Femur (tissue), 1 donor: ENCODE measurements around the gene CARD19.
A peak's percentile ranks its signal among the peaks of the same experiment; 100 is the strongest.
"Not testable (repeated sequence)": the region's sequence is repeated elsewhere in the genome, so short reads cannot be mapped to it uniquely, and the experiment has no call there.

Experiments
- DNase-seq: peaks from one replicate; pipeline ENCODE4 v3.0.0-alpha.2; 2017

Gene CARD19

DNA sequence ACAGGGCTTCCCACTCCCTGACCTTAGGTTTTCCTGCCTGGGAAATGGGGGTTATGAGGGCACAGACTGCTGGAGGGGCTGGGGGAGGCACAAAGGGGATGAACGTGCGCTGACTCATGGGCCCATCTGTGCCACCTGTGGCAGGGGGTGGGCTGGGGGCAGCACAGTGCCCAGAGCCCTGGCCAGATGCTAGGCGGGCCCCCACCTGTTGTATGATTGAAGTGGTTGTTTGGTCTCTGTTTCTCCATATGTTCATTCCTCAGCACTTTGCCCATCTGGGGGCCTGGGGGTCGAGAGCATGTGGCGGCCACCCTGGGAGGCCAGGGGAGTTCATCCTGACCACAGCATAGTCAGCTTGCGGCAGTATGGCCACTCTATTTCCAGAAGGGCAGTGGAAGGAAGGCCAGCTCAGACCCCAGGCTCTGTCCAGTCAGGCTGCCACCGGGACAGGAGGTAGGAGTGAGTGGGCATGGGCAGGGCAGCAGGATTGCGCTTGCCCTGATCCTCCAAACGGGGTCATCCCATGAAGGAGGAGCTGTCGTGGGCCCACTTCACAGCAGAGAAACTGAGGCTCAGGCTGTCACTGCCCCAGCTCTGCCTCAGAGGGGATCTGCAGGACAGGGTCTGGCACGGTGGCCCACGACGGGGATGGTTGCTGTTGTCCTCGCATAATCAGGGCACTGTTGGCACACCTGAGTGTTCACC is 38.9 kb downstream of the CARD19 start:
- no peak for DNase-seq

DNA sequence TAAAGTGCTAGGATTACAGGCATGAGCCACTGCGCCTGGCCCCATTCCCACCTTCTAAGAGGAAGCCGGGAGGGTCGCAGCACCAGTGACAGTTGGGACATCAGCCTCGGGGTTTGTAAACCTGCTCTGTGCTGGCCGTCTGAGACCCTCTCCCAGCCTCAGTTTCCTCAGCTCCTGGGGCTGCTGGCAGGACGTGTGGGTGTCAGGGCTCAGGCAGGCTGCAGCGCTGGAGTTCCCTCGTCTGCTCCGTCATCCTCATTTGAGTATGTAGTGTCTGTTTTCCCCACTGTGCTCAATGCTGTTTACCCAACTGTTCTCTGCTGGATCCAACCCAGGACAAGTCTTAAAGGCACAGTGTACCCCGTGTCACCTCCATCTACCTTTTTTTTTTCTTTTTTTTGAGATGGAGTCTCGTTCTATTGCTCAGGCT is 40.0 kb downstream of the CARD19 start:
- DNase-seq, result peak; percentile 32

DNA sequence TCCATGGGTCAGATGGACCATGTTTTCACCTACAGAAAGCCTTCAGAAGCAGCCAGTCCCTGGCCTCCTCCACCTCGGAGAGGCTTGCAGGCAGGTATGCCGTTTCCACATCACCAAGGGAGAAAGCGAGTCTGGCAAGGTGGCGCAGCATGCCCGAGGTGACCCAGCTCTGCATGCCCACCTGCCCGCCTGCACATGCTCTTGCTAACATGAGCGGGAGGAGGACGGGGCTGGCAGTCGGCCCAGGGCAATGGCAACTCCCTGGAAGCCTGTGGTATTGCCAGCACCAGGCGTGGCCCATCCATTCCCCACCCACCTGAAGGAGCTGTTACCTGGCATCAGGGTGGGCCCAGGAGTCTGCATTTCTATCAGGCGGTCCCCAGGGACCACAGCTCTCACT is 41.3 kb downstream of the CARD19 start:
- DNase-seq, result peak; percentile 20

DNA sequence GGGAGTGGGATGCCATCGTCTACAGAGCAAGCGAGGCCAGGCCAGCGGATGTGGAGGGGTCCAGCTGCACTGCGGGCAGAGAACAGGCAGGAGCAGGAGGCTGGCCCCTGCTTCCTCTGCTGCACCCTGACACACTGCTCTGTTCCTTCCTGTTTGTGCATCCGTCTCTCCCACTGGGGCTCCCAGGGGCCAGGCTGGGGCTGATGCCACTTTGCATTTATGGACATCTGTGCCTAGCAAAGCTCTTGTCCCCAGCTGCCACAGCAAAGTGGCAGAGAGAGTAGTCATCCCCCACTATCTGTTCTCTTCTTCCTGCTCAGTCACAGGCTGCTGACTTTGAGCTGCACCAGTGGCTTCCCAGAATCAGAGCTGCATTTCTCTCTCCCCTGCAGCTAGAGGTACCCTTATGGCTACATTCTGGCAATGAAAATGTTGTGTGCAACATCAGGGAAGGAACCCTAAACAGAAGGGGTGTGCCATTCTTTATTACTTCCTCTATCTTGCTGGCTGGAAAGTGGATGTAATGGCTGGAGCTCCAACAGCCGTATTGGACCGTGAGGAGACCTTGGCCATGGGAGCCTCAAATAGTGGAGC is 42.3 kb downstream of the CARD19 start:
- peak; percentile 64 for DNase-seq

DNA sequence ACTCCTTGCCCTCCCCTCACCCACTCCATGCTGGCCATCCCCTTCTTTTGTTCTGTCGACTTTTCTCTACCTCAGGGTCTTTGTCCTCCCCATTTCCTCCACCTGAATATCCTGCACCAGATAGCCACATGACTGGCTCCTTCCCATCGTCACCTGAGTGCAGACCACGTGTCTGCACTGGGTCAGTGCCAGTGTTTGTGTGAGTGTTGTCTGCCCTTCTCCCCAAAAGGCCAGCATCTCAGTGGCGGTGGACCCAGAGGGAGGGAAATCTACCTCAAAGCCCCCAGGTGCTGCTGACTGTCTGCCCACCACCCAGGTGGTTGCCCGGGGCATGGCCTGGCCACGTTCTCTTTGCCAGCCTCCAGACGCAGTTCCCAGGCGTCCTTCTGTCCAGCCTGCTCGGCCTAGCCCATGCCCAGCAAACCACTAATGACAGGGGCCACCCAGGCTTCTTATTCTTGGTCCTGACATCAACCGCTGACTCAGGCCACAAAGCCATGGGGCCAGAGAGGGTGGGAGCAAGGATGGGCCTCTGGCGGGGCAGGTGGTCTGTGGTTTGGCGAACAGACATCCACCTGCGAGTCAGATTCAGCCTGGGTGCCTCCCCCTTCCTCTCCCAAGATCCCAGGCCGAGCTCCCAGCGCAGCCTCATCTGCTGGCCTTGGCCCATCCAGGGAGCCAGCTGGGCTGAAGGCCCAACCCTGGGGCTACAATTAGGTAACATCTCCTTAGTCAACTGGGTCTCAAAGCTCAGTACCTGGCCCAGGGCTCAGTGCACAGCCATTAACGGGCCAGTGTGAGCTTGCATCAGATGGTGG is 43.6 kb downstream of the CARD19 start:
- peak; percentile 75 for DNase-seq

DNA sequence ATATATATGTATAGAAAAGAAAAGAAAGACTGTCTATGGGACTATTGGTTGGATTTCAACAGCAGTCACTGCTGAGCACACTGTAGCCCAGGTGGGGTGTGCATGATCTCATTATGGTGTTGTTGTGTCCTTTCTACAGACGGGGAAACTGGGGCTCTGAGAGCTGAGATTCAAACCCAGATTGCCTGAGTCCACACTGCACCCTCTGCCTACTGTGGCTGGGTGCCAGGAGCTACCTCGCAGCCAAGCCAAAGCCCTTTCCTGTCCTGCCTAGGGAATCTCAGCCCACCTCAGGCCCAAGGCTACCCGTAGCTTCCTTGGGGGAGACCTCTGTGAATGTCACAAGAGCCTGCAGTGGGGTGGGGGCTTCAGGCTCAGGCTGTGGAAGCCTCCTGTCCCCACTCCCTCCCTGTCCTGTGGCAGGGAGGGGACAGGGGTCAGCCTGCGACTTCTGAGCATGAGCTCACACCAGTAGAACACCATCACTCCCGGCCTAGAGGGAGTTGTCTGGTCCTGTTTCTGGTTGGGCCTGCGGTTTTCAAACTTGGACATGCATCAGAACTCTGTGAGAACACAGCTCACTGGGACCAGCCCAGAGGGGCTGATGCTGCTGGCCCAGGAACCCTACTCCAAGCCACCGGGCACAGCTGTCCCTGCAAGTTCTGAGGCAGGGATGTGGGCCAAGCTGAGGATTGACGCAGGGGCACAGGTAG is 45.9 kb downstream of the CARD19 start:
- peak; percentile 27 for DNase-seq

DNA sequence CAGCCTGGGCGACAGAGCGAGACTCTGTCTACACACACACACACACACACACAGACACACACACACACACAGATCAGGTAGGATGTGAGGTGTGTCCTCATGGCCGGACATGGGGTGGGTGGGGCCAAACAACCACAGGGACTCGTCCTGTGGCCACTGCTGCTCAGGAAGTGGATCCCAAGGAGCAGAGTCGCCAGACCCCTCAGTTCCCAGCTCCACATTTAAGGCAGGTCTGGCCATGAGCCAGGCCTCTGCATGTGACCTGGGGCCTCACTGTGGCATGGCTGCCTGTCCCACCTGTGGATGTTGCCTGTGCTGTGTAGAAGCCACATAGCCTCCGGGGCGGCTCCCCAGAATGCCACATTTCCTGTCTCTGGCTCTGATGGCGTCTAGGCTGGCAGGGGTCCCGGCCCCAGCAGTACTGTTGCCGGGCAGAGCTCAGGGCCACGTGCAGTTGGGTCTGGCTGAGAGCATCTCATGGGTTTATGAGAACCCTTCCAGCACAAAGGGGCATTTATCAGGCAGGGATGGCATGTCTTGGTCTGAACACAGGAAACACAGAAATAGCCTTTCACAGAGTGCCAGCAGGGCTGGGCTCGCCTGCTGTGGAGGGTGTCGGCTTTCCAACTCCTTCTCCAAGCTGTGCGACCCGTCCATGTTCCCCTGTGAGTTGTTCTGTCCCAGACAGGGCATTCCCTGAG is 48.0 kb downstream of the CARD19 start:
- peak; percentile 89 for DNase-seq

DNA sequence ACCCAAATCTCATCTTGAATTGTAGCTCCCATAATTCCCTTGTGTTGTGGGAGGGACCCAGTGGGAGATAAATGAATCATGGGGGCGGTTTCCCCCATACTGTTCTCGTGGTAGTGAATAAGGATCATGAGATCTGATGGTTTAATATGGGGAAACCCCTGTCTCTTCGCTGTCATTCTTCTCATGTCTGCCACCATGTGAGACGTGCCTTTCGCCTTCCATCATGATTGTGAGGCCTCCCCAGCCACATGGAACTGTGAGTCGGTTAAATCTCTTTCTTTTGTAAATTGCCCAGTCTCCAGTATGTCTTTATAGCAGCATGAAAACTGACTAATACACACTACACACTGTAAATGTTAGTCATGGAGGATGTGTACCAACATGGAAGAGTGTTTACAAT is 50.7 kb downstream of the CARD19 start:
- DNase-seq, result not testable (repeated sequence)

DNA sequence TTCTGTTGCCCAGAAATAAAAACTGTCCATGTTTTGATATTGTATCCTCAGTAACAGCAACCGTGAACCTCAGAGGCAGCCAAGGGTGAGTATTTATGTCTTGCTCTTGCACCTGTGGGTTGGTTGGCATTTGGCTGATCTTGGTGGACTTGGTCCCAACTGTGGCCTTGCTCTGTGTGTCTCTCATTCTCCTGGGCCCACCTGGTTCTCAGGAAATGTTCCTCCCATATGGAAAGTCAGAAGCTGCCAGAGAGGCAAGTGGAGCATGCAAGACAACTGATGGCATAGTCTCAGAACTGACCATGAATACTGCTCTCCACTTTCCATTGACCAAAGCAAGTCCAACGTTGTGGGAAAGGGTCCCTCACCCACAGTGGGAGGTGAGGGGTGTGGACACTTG is 51.6 kb downstream of the CARD19 start:
- DNase-seq, result no peak

DNA sequence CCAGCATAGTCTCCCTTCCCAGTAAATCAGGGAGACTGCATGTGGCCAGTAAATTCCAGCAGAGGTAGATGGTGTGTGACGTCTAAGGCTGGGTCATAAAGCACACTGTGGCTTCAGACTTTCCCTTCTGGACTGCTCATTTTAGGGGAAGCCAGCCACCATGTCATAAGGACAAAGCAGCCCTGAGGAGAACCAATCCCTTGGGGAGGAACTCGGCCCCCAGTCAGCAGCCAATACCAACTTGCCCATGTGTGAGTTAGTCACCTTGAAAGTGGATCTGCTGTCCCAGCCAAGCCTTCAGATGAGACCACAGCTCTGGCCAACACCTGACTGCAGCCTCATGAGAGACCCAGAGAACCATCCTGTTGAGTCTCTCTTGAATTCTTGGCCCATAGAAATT is 52.7 kb downstream of the CARD19 start:
- no peak for DNase-seq

DNA sequence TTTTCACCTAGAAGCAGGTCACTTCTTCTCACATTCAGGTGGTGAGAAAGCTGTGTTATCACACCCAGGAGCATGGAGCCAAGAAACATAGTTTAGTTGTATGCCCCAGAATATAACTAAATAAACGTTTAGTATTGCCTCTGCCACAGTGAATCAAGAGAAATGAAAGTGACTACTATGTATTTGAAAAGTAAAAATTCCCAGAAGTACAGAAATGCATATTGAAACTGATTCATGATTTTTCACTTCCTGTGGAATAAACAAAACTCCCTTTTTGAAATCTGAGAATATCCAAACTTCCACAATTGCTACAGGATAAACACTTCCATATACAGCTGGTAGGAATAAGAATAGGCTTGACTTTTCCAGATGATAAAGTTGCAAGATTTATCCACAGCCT is 53.3 kb downstream of the CARD19 start:
- DNase-seq, result no peak

DNA sequence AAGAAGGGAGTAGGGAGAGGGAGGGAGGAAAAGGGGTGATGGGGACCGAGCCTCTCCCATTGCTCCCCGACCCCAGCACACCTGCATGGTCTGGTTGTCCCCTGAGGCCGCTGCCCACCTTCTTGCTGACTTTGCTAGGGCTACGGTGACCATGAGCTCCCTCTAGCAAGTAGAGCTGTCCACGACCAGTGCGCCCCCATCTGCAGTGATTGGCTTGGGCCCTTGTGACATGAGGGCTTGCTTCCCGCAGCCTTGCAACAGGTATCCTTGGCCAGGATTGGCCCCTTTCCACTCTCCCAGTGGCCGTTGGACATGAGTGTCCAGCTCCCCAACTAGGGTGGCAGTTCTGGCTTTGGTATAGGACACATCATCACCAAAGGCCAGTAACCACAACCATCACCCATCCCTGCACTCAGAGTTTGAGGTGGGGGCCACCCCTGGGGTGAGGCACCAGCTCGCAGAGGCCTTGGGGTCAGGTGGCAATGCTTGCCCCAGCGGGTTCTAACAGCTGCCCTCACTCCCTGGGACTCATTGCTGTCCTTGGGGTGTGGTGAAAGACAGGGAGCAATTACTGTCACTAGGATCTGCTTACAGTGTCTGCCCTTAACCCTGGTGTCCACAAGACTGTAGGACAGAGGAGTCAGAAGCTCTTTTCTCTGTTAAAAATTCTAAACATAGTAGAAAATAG is 55.2 kb downstream of the CARD19 start:
- no peak for DNase-seq

DNA sequence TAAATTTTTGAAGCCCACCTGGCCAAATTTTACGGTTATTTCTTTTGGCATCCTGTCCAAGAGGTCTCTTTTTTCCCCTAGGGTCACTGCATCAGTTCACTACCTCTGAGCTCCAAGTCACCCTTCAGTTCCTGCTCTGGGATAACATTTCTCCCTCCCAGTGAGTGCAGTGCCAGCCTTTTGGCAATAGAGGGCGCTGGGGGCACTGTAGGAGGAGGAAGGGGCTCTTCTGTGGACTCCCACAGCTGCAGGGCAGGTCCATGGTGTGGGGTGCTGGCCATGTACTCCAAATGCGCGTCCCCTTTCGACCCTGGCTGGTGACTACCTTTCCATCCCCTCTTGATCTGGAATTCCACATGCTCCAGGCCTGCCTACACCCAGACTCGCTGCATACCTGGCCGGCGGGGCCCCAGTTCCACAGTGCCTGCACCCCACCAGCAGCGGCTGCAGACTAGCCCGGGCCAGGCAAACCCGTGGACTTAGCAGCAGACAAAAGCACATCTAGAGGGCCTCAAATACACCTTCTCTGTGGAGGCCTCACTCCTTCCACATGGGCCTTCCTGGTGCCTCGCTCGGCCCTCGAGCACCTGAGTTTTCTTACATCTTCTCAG is 58.4 kb downstream of the CARD19 start:
- DNase-seq, result peak; percentile 26

DNA sequence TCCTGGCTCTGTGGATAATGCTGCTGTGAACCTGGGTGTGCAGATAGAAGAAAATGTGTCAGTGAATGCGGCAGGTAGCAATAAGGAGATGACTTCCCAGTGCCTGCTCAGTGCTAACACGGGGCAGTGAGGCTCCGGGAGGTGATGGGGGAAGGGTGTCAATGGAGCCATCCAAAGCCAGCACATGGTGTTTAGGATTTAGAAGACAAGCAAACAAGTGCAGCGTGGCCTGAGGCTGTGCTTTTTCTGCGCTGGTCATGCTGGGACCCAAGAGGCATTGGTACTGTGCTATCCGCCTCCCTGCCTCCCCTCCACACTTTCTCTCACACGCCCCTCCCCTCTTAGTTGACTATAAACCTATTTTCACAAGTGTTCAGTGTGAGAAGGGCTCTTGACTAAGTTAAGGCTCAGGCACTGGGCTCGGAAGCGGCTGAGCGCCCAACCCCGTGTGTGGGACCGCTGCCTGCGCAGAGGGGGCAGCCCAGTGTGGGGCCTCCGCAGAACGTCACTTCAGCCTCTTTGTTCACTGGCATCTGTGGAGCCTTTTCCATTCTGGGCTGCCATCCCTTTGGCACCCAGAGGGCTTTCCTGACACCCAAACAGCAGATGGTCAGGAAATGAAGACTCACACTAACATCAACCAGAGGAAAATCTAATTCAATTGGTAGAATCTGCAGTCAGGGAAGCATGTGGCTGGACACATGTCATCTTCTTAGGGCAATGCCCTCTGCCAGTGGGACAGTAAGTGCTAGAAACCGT is 59.9 kb downstream of the CARD19 start:
- DNase-seq, result no peak

DNA sequence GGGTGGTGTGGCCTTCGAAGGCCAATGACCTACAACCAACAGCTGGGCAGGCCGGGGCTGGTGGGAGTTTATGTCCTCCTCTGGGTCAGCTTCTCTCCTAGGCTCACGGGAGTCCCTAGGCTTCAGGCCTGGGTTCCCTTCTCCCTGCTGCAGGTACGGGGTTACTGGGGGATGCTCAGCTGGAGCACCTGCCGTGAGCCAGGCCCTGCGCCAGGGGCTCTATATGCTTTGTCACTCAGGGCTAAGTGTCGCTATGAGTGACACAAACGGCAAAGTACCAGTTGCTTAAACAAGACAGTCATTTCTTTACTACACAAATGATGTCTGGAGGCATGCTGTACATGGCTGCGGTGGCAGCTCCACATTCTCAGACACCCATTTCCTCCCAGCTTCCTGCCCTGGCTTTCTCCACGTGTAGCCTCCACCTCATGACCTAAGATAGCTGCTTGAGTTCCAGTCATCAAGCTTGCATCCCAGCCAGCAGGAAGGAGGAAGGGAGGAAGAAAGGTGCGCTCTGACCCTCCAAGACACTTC is 60.5 kb downstream of the CARD19 start:
- no peak for DNase-seq

DNA sequence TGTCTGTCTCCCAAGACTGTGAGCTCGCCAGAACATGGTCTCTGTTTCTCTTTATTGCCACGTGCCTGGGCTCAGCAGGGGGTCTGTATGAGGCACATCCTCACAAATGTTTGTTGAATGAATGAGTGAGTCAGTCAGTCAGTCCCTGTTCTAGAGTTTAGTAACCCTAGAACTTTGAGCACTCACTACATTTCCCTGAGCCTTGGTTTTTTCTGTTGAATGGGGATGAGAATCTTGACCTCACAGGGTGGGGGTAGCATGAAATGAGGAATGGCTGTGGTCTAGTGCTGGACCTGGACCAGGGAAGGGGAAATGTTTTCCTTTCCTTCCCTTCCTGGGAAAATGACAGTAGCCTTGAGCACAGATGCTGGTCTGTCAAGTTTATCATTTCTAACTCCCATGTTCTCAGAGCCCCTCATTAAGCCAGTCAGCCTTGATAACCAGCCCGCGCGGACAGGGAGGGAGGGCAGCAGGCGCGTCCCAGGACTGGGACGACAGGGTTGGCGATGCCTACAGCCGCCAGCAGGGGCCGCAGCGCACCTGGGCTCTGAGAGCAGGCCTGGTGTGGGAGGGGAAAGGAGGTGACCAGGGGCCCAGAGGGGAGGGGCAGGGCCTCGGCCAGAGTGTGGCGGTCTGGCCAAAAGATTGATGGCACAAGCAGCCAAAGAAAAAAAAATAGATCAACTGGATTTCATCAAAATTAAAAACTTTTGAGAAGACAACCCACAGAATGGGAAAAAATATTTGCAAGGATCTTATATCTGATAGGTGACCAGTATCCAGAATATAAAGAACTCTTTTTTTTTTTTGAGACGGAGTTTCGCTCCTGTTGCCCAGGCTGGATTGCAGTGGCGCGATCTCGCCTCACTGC is 63.8 kb downstream of the CARD19 start:
- DNase-seq, result peak; percentile 92

DNA sequence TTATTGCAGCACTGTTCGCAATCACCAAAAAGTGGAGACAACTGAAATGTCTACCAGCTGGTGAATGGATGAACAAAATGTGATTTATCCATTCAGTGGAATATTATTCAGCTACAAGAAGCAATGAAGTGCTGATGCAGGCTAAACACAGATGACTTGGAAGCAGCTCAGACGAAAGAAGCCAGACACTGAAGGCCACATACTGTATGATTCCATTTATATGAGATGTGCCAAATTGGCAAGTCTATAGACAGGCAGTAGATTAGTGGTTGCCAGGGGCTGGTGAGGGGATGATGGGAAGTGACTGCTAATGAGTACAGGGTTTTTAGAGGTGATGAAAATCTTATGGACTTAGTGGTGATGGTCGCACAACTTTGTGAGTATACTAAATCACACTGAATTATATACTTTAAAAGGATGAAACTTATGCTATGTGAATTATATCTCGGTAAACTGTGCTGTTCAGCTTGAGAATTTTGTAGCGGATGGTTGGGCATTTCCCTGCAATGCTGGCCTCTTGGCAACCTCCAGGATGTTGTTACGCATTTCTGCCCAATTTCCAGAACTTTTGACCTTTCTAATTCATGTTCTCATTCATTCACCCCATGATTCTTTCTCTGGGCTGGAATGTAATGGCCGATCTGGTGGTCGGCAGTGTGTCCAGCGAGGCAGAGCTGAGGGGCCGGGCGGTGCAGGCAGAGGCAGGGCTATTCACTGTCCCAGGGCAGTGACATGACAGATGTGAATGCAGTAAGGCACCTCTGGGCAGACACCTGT is 66.0 kb downstream of the CARD19 start:
- peak; percentile 70 for DNase-seq
